A549 (cell line): ENCODE measurements around the gene C2CD2.

Experiments
- BCL3 ChIP-seq: fragments of >200 bp; sonication (Bioruptor Twin); formaldehyde crosslinking; IDR thresholded peaks from 3 replicates; pipeline ENCODE4 v1.6.1; 2016
- BHLHE40 ChIP-seq: IDR thresholded peaks from 2 replicates; pipeline ENCODE4 v1.6.1; 2012; ENCODE audit warnings: low read depth, low read length, inconsistent platforms
- CEBPB ChIP-seq, 2 experiments: fragments of >200 bp in 1 of 2; sonication (Bioruptor Twin) in 1 of 2; formaldehyde crosslinking in 1 of 2; IDR thresholded peaks; 2 replicates each; pipeline ENCODE4 v1.6.1; 2012 to 2016
- CTCF ChIP-seq: fragments of >200 bp; sonication (Bioruptor Twin); formaldehyde crosslinking; IDR thresholded peaks from 3 replicates; pipeline ENCODE4 v1.5.1; 2016
- MYC ChIP-seq: IDR thresholded peaks from 2 replicates; pipeline ENCODE4 v1.6.1; 2012; ENCODE audit warnings: mild to moderate bottlenecking, inconsistent platforms, low read length, improper control_type of control experiment, borderline replicate concordance
- PHF8 ChIP-seq: fragments of 200-600 bp; sonication (generic); IDR thresholded peaks from 2 replicates; pipeline ENCODE4 v1.6.1; 2016; ENCODE audit warnings: low read depth, mild to moderate bottlenecking, antibody characterized with exemption, moderate library complexity, borderline replicate concordance
- POLR2A ChIP-seq: IDR thresholded peaks from 2 replicates; pipeline ENCODE4 v1.6.1; 2012; ENCODE audit warnings: mild to moderate bottlenecking, low read length
- POLR2AphosphoS2 ChIP-seq: conservative IDR thresholded peaks from 2 replicates; pipeline ENCODE4 v1.6.1; 2012; ENCODE audit warnings: low read length, improper control_type of control experiment, inconsistent platforms
- RAD21 ChIP-seq, 2 experiments: fragments of >200 bp in 1 of 2; sonication (Bioruptor Twin) in 1 of 2; formaldehyde crosslinking in 1 of 2; IDR thresholded peaks in 1 of 2; conservative IDR thresholded peaks in 1 of 2; 2 replicates in 1 of 2; 3 replicates in 1 of 2; pipeline ENCODE4 v1.6.1; 2012 to 2018; ENCODE audit warnings: inconsistent platforms in 1 of 2
- RFX5 ChIP-seq: fragments of 450-650 bp; IDR thresholded peaks from 2 replicates; pipeline ENCODE4 v1.7.1; 2014; ENCODE audit warnings: antibody characterized with exemption, mild to moderate bottlenecking, moderate library complexity
- SMC3 ChIP-seq: fragments of >200 bp; sonication (Bioruptor Twin); formaldehyde crosslinking; IDR thresholded peaks from 3 replicates; pipeline ENCODE4 v1.6.1; 2018; ENCODE audit warnings: inconsistent platforms
- ZNF302 ChIP-seq: fragments of 250-450 bp; sonication (Bioruptor Pico); IDR thresholded peaks from 2 replicates; pipeline ENCODE4 v1.9.0; 2021; ENCODE audit warnings: inconsistent platforms, mild to moderate bottlenecking, moderate library complexity

- TF ChIP-seq POLR2A (no peak), ZNF302 (CRISPR knock-in tag) (no peak), CTCF (no peak), SMC3 (no peak), BCL3 (no peak), CEBPB (IDR thresholded peaks at IDR 0.05) (no peak), POLR2AphosphoS2 (no peak), MYC (no peak), RFX5 (no peak), BHLHE40 (no peak), PHF8 (no peak), RAD21 (conservative IDR thresholded peaks at IDR 0.05 in 1 of 2, IDR thresholded peaks at IDR 0.05 in 1 of 2) (no peak)
Measured at GRCh38 chr21:41993744-41994143, 39.9 kb upstream of the C2CD2 start.
